ENCODE results near the gene ZNF3.

The ZNF3 gene

DNA sequence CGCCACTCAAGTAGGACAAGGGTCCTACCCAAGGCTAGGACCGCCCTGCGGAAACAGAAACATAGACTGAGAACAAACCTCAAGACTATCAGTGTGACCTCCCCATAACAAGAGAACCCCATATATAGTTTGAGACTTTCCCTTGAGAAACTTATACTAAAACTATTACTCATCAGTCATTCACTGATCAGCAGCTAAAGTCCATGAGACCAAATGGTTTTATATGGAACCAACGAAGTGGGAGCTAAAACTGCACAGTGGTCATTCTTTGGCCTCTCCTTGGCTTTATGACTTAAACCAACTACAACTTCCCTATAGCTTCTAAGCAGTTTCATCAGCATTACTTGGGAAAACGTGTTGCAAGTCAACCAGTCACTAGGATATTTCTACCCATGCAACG is 45.6 kb downstream of the ZNF3 start:
- peak; percentile 55 for DNase-seq (ENCODE audit: low read depth)
- TF ChIP-seq, protein P1, sequence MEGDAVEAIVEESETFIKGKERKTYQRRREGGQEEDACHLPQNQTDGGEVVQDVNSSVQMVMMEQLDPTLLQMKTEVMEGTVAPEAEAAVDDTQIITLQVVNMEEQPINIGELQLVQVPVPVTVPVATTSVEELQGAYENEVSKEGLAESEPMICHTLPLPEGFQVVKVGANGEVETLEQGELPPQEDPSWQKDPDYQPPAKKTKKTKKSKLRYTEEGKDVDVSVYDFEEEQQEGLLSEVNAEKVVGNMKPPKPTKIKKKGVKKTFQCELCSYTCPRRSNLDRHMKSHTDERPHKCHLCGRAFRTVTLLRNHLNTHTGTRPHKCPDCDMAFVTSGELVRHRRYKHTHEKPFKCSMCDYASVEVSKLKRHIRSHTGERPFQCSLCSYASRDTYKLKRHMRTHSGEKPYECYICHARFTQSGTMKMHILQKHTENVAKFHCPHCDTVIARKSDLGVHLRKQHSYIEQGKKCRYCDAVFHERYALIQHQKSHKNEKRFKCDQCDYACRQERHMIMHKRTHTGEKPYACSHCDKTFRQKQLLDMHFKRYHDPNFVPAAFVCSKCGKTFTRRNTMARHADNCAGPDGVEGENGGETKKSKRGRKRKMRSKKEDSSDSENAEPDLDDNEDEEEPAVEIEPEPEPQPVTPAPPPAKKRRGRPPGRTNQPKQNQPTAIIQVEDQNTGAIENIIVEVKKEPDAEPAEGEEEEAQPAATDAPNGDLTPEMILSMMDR (conservative IDR thresholded peaks at IDR 0.05; ENCODE audit: low read depth, low read length), result no peak
- no peak overlapping the region for H3K4me3 ChIP-seq (ENCODE audit: low read depth, low read length)

GRCh38 chr7:100034871-100035510 is 46.5 kb downstream of the ZNF3 start:
- peak; percentile 98 for DNase-seq (ENCODE audit: low read depth)
- TF ChIP-seq, protein P1 (conservative IDR thresholded peaks at IDR 0.05; ENCODE audit: low read depth, low read length), result no peak
- no peak overlapping the region for H3K4me3 ChIP-seq (ENCODE audit: low read depth, low read length)

- TF ChIP-seq, protein P1 (conservative IDR thresholded peaks at IDR 0.05; ENCODE audit: low read depth, low read length), result no peak
- H3K4me3 ChIP-seq (ENCODE audit: low read depth, low read length), result no peak overlapping the region
- DNase-seq (ENCODE audit: low read depth), result no peak
Measured at GRCh38 chr7:100033526-100033925, 48.0 kb downstream of the ZNF3 start.

DNA sequence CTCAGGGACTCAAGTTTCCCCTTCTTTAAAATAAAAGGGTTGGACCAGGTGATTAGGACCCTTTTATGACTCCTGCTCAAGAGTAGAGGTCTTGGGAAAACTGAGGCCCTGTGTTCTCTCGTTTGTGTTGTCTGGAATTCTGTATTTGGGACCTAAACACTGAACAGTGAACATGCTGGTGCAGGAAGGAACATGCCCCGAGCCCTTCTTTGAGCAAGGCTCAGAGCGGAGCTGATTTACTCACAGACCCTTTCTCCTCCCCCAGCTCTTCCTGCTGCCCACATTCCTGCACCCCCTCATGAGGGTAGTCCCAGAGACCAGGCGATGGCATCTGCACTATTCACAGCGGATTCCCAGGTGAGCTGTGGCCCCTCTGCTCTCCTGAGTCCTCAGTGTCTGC is 51.9 kb downstream of the ZNF3 start:
- DNase-seq (ENCODE audit: low read depth), result no peak
- TF ChIP-seq, protein P1 (conservative IDR thresholded peaks at IDR 0.05; ENCODE audit: low read depth, low read length), result no peak
- H3K4me3 ChIP-seq (ENCODE audit: low read depth, low read length), result no peak overlapping the region

- TF ChIP-seq, protein P1 (conservative IDR thresholded peaks at IDR 0.05; ENCODE audit: low read depth, low read length), result no peak
- no peak for DNase-seq (ENCODE audit: low read depth)
- no peak overlapping the region for H3K4me3 ChIP-seq (ENCODE audit: low read depth, low read length)
Measured at GRCh38 chr7:100027197-100027596, 54.3 kb downstream of the ZNF3 start.

DNA sequence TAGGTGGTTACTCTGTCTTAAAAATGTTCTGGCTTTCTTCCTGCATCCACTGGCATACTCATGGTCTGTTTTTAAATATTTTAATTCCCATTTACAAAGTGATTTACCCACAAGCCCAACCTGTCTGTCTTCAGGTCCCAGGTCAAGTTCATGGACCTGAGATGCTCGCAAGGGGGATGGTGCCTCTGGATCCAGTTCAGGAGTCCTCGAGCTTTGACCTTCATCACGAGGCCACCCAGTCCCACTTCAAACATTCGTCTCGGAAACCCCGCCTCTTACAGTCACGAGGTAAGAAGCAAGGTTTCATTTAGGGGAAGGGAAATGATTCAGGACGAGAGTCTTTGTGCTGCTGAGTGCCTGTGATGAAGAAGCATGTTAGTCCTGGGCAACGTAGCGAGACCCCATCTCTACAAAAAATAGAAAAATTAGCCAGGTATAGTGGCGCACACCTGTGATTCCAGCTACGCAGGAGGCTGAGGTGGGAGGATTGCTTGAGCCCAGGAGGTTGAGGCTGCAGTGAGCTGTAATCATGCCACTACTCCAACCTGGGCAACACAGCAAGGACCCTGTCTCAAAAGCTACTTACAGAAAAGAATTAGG is 57.4 kb downstream of the ZNF3 start:
- no peak for DNase-seq (ENCODE audit: low read depth)
- H3K4me3 ChIP-seq (ENCODE audit: low read depth, low read length), result no peak overlapping the region
- TF ChIP-seq, protein P1 (conservative IDR thresholded peaks at IDR 0.05; ENCODE audit: low read depth, low read length), result no peak

DNA sequence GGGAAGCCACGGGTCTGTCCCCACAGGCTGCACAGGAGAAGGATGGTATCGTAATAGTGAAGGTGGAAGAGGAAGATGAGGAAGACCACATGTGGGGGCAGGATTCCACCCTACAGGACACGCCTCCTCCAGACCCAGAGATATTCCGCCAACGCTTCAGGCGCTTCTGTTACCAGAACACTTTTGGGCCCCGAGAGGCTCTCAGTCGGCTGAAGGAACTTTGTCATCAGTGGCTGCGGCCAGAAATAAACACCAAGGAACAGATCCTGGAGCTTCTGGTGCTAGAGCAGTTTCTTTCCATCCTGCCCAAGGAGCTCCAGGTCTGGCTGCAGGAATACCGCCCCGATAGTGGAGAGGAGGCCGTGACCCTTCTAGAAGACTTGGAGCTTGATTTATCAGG is 58.0 kb downstream of the ZNF3 start:
- no peak overlapping the region for H3K4me3 ChIP-seq (ENCODE audit: low read depth, low read length)
- TF ChIP-seq, protein P1 (conservative IDR thresholded peaks at IDR 0.05; ENCODE audit: low read depth, low read length), result no peak
- no peak for DNase-seq (ENCODE audit: low read depth)
